A549 (cell line): ENCODE measurements around the gene HSPA4. TPM values are rescaled to one million over a fixed set of nuclear protein-coding genes. Genes with fewer than 3 reads are reported as not detected.
A peak's percentile ranks its signal among the peaks of the same experiment; 100 is the strongest.

Experiments used
- ATAC-seq, 2 experiments: fragments of 200-7000 bp in 1 of 2; fragments of >200 bp in 1 of 2; cut with Nextera tagmentation in 1 of 2; cut with Tn5 transposase in 1 of 2; 3 replicates each; pipeline versions ENCODE4 v1.8.0 to v1.9.1; 2018 to 2020; ENCODE audit warnings: mild to moderate bottlenecking in 1 of 2, moderate library complexity in 1 of 2
- CTCF ChIA-PET: fragments of 300-600 bp; sonication (Branson Sonifier 250); formaldehyde crosslinking; extraction: SDS; loops from one replicate; lab custom pipeline; 2021; ENCODE audit warnings: antibody characterized with exemption, inconsistent platforms; lab: Yijun Ruan, JAX
- POLR2A ChIA-PET: fragments of 350-600 bp; formaldehyde crosslinking; extraction: SDS; loops from one replicate; lab custom pipeline; 2021; ENCODE audit warnings: antibody characterized with exemption, inconsistent platforms; lab: Yijun Ruan, JAX
- DNase-seq, 2 experiments: peaks; one replicate each; pipeline versions ENCODE4 v3.0.0 to v3.0.0-alpha.2; 2011 to 2016; ENCODE audit warnings: low read depth in 1 of 2, low spot score in 1 of 2
- FAIRE-seq: peaks from 2 replicates; lab custom pipeline; 2011; peaks lifted over from hg19 to GRCh38; lab: Jason Lieb, UNC
- H3K27ac ChIP-seq, 2 experiments: fragments of >200 bp; sonication (Bioruptor Twin); formaldehyde crosslinking; 3 replicates each; pipeline ENCODE4 v1.5.1; 2016 to 2017
- H3K4me1 ChIP-seq: fragments of >200 bp; sonication (Bioruptor Twin); formaldehyde crosslinking; 3 replicates; pipeline ENCODE4 v1.6.1; 2016
- H3K4me2 ChIP-seq: fragments of >200 bp; sonication (Bioruptor Twin); formaldehyde crosslinking; 3 replicates; pipeline ENCODE4 v1.6.1; 2016
- H3K4me3 ChIP-seq: fragments of >200 bp; sonication (Bioruptor Twin); formaldehyde crosslinking; 3 replicates; pipeline ENCODE4 v1.5.1; 2016
- H3K9me3 ChIP-seq: fragments of >200 bp; sonication (Bioruptor Twin); formaldehyde crosslinking; 3 replicates; pipeline ENCODE4 v1.6.1; 2016
- CEBPB ChIP-seq, 2 experiments: fragments of >200 bp in 1 of 2; sonication (Bioruptor Twin) in 1 of 2; formaldehyde crosslinking in 1 of 2; IDR thresholded peaks; 2 replicates each; pipeline ENCODE4 v1.6.1; 2012 to 2016
- EHF ChIP-seq: fragments of 250-450 bp; sonication (Bioruptor Pico); IDR thresholded peaks from 2 replicates; pipeline ENCODE4 v1.5.0; 2020; ENCODE audit warnings: mild to moderate bottlenecking
- EHMT2 ChIP-seq: fragments of 200-600 bp; sonication (generic); IDR thresholded peaks from 2 replicates; pipeline ENCODE4 v1.6.1; 2016; ENCODE audit warnings: antibody characterized with exemption, low read depth, mild to moderate bottlenecking, moderate library complexity
- EP300 ChIP-seq, 2 experiments: fragments of >200 bp; sonication (Bioruptor Twin); formaldehyde crosslinking; IDR thresholded peaks; 2 replicates in 1 of 2; 3 replicates in 1 of 2; pipeline ENCODE4 v1.6.1; 2016 to 2017
- ESRRA ChIP-seq: fragments of 150-350 bp; IDR thresholded peaks from 2 replicates; pipeline ENCODE4 v1.6.1; 2014; ENCODE audit warnings: mild to moderate bottlenecking, low read length, borderline replicate concordance
- FOSB ChIP-seq: fragments of 250-450 bp; sonication (Bioruptor Pico); IDR thresholded peaks from 2 replicates; pipeline ENCODE4 v1.5.0; 2020; ENCODE audit warnings: mild to moderate bottlenecking, moderate library complexity
- FOSL2 ChIP-seq, 2 experiments: fragments of 450-650 bp in 1 of 2; fragments of >200 bp in 1 of 2; sonication (Bioruptor Twin) in 1 of 2; formaldehyde crosslinking; IDR thresholded peaks; 2 replicates each; pipeline versions ENCODE4 v1.5.0 to v1.6.1; 2016 to 2020; ENCODE audit warnings: mild to moderate bottlenecking in 1 of 2, moderate library complexity in 1 of 2
- FOXS1 ChIP-seq: fragments of 250-450 bp; sonication (Bioruptor Pico); IDR thresholded peaks from 2 replicates; pipeline ENCODE4 v1.5.0; 2020; ENCODE audit warnings: mild to moderate bottlenecking, moderate library complexity
- HEYL ChIP-seq: fragments of 250-450 bp; sonication (Bioruptor Pico); IDR thresholded peaks from 2 replicates; pipeline ENCODE4 v1.8.0; 2021; ENCODE audit warnings: mild to moderate bottlenecking, moderate library complexity
- HOXA7 ChIP-seq: fragments of 250-450 bp; sonication (Bioruptor Pico); IDR thresholded peaks from 2 replicates; pipeline ENCODE4 v1.5.0; 2020; ENCODE audit warnings: mild to moderate bottlenecking, moderate library complexity
- HOXB13 ChIP-seq: fragments of 250-450 bp; sonication (Bioruptor Pico); IDR thresholded peaks from 2 replicates; pipeline ENCODE4 v1.5.0; 2020; ENCODE audit warnings: low read depth, mild to moderate bottlenecking, moderate library complexity
- HOXB5 ChIP-seq: fragments of 250-450 bp; sonication (Bioruptor Pico); IDR thresholded peaks from 2 replicates; pipeline ENCODE4 v1.5.0; 2020; ENCODE audit warnings: mild to moderate bottlenecking, moderate library complexity
- JUN ChIP-seq, 2 experiments: fragments of >200 bp; sonication (Bioruptor Twin); formaldehyde crosslinking; IDR thresholded peaks; 2 replicates in 1 of 2; 3 replicates in 1 of 2; pipeline ENCODE4 v1.6.1; 2016 to 2017
- JUNB ChIP-seq: fragments of >200 bp; sonication (Bioruptor Twin); formaldehyde crosslinking; IDR thresholded peaks from 2 replicates; pipeline ENCODE4 v1.6.1; 2016
- KDM1A ChIP-seq: fragments of 200-600 bp; sonication (generic); IDR thresholded peaks from 2 replicates; pipeline ENCODE4 v1.6.1; 2016; ENCODE audit warnings: low read depth, mild to moderate bottlenecking
- KDM5A ChIP-seq: fragments of 200-600 bp; sonication (generic); IDR thresholded peaks from 2 replicates; pipeline ENCODE4 v1.6.1; 2016; ENCODE audit warnings: antibody characterized with exemption, mild to moderate bottlenecking
- PHF8 ChIP-seq: fragments of 200-600 bp; sonication (generic); IDR thresholded peaks from 2 replicates; pipeline ENCODE4 v1.6.1; 2016; ENCODE audit warnings: low read depth, mild to moderate bottlenecking, antibody characterized with exemption, moderate library complexity, borderline replicate concordance
- POLR2A ChIP-seq: IDR thresholded peaks from 2 replicates; pipeline ENCODE4 v1.6.1; 2012; ENCODE audit warnings: mild to moderate bottlenecking, low read length
- RAD21 ChIP-seq, 2 experiments: fragments of >200 bp in 1 of 2; sonication (Bioruptor Twin) in 1 of 2; formaldehyde crosslinking in 1 of 2; IDR thresholded peaks in 1 of 2; conservative IDR thresholded peaks in 1 of 2; 2 replicates in 1 of 2; 3 replicates in 1 of 2; pipeline ENCODE4 v1.6.1; 2012 to 2018; ENCODE audit warnings: inconsistent platforms in 1 of 2
- RFX5 ChIP-seq: fragments of 450-650 bp; IDR thresholded peaks from 2 replicates; pipeline ENCODE4 v1.7.1; 2014; ENCODE audit warnings: antibody characterized with exemption, mild to moderate bottlenecking, moderate library complexity
- RNF2 ChIP-seq: fragments of 200-600 bp; sonication (generic); IDR thresholded peaks from 2 replicates; pipeline ENCODE4 v1.6.1; 2016; ENCODE audit warnings: low read depth, mild to moderate bottlenecking, antibody characterized with exemption, moderate library complexity, borderline replicate concordance
- SMC3 ChIP-seq: fragments of >200 bp; sonication (Bioruptor Twin); formaldehyde crosslinking; IDR thresholded peaks from 3 replicates; pipeline ENCODE4 v1.6.1; 2018; ENCODE audit warnings: inconsistent platforms
- TFCP2L1 ChIP-seq: fragments of 250-450 bp; sonication (Bioruptor Pico); IDR thresholded peaks from 2 replicates; pipeline ENCODE4 v1.5.0; 2021; ENCODE audit warnings: mild to moderate bottlenecking
- ZFP36 ChIP-seq: fragments of 450-650 bp; IDR thresholded peaks from 2 replicates; pipeline ENCODE4 v1.6.1; 2014; ENCODE audit warnings: borderline replicate concordance; ENCODE audit not compliant: partially characterized antibody
- ZNF302 ChIP-seq: fragments of 250-450 bp; sonication (Bioruptor Pico); IDR thresholded peaks from 2 replicates; pipeline ENCODE4 v1.9.0; 2021; ENCODE audit warnings: inconsistent platforms, mild to moderate bottlenecking, moderate library complexity
- WGBS: methylation state at CpG from one replicate; pipeline ENCODE4 v1.1.6; 2017; ENCODE audit errors: missing lambda C conversion rate; 5-methylcytosine and 5-hydroxymethylcytosine counted together
- polyA plus RNA-seq, 4 experiments: library from polyadenylated mRNA; depleted of rRNA in 3 of 4; stranded (reverse); fragments of >200 nt; fragmentation: RNase III in 1 of 4; extraction: RNeasy Plus Mini Kit Qiagen cat#74134 plus additional on column Dnase treatment in 1 of 4; gene quantifications; 2 replicates in 3 of 4; 3 replicates in 1 of 4; pipeline ENCODE4 v1.2.3, GENCODE V29; 2011 to 2017
- TF ChIP-seq, protein P1 (sequence below): fragments of 450-650 bp; IDR thresholded peaks from 2 replicates; pipeline ENCODE4 v1.6.1; 2014; ENCODE audit warnings: antibody characterized with exemption
- TF ChIP-seq, protein P2 (sequence below): fragments of 150-350 bp; IDR thresholded peaks from 2 replicates; pipeline ENCODE4 v1.6.1; 2014; ENCODE audit warnings: low read depth, mild to moderate bottlenecking, low read length
- TF ChIP-seq, protein P3 (sequence below): IDR thresholded peaks from 2 replicates; pipeline ENCODE4 v1.6.1; 2012
- TF ChIP-seq, protein P4 (sequence below): fragments of 250-450 bp; sonication (Bioruptor Pico); IDR thresholded peaks from 2 replicates; pipeline ENCODE4 v1.5.0; 2021; ENCODE audit warnings: mild to moderate bottlenecking, moderate library complexity, borderline replicate concordance
- TF ChIP-seq, protein P5 (sequence below): IDR thresholded peaks from 2 replicates; pipeline ENCODE4 v1.6.1; 2012

The HSPA4 gene
- polyA plus RNA-seq, 2 of the 4 experiments (the other 2 are of a cell fraction): 160 to 166 TPM

DNA sequence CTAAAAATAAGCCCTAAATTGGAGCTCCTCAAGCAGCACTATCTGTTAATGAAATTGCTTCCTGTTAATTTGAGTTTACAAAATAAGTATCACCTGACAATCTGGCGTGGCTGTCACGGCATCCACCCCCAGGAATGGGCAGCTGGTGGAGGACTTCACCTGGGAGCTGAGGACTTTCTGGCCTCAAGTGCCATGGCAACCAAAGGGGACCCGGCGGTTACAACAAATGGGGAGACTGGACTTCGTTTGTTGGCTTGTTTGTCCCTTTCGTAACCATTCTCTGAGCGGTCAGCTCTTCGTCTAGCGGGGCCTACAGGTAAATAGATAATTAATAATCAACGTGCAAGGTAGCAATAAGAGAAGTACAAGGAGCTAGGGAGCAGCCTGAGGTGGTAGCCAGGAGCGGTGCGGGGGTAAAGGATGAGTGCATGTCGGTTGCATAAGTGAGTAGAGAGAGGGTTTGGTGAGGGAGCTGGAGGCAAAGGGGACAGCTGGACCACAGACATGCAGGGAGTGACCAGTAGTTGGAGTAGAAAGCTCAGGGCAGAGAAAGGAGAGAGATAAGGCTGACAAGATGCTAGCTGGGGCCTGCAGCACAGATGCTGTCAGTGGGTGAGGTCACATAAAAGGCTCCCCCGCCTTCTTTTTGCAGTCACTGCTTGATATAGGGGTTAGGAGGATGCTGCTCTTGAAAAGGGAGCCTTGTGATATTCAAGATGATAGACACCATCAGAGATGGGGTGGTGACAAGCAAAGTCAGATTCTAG lies 62.5 kb downstream of the HSPA4 start:
- DNase-seq (no peak), ATAC-seq (no peak), FAIRE-seq (no peak)
- Histone ChIP-seq H3K27ac (peak overlapping the region in 1 of 2 experiments; percentile 8; a peak in 1 of 6 replicates), H3K4me1 (peaks cover 8% of the 10 kb centered on the region; the same call in 1 of the 3 replicates), H3K4me2 (no peak overlapping the region), H3K4me3 (no peak overlapping the region), H3K9me3 (no peaks in the 10 kb centered on the region)
- POLR2A ChIA-PET: interaction anchor here (0.6 to 1.4 kb wide), 2 partner anchors 121 to 131 kb away, joined by 3 read pairs; no protein-coding TSS in a partner anchor
- TF ChIP-seq KDM5A (no peak), SMC3 (no peak), FOSL2 (IDR thresholded peaks at IDR 0.05) (no peak), FOSL2 (CRISPR knock-in tag; IDR thresholded peaks at IDR 0.05) (no peak), KDM1A (no peak), JUN (IDR thresholded peaks at IDR 0.05) (no peak), EHMT2 (no peak), HOXB13 (no peak), HOXB5 (CRISPR knock-in tag) (no peak), TFCP2L1 (no peak), RFX5 (no peak), FOXS1 (CRISPR knock-in tag) (no peak), ZNF302 (CRISPR knock-in tag) (no peak), CEBPB (IDR thresholded peaks at IDR 0.05) (no peak), RNF2 (no peak), POLR2A (no peak)
- TF ChIP-seq, protein P1, sequence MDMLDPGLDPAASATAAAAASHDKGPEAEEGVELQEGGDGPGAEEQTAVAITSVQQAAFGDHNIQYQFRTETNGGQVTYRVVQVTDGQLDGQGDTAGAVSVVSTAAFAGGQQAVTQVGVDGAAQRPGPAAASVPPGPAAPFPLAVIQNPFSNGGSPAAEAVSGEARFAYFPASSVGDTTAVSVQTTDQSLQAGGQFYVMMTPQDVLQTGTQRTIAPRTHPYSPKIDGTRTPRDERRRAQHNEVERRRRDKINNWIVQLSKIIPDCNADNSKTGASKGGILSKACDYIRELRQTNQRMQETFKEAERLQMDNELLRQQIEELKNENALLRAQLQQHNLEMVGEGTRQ: no peak
- TF ChIP-seq, protein P2, sequence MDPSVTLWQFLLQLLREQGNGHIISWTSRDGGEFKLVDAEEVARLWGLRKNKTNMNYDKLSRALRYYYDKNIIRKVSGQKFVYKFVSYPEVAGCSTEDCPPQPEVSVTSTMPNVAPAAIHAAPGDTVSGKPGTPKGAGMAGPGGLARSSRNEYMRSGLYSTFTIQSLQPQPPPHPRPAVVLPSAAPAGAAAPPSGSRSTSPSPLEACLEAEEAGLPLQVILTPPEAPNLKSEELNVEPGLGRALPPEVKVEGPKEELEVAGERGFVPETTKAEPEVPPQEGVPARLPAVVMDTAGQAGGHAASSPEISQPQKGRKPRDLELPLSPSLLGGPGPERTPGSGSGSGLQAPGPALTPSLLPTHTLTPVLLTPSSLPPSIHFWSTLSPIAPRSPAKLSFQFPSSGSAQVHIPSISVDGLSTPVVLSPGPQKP: no peak
- TF ChIP-seq, protein P3, sequence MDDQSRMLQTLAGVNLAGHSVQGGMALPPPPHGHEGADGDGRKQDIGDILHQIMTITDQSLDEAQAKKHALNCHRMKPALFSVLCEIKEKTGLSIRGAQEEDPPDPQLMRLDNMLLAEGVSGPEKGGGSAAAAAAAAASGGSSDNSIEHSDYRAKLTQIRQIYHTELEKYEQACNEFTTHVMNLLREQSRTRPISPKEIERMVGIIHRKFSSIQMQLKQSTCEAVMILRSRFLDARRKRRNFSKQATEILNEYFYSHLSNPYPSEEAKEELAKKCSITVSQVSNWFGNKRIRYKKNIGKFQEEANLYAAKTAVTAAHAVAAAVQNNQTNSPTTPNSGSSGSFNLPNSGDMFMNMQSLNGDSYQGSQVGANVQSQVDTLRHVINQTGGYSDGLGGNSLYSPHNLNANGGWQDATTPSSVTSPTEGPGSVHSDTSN: no peak
- 85% methylated on average over 14 of the region's 14 CpGs for WGBS
- CTCF ChIA-PET: interaction anchor here (1.2 to 12.7 kb wide), 9 partner anchors 10 to 755 kb away, joined by 3 to 302 read pairs (median 7); no protein-coding TSS in a partner anchor

DNA sequence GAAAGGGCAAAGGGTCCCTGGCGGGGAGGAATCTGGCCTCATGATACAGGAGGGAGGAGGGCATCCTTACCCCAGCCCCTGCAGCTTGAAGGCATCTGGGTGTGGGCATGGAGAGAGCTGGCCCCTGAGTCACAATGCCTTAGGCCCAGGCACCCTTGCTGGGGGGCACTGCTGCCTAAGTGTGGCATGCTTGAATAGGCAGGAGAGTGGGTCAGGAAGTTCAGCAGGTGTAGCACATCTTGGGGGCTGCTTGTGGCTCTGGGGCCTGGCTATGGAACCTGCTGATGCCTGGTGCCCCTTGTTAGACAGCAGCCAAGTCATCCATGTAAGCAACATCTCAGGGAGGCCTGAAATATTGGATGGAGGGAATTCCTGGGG lies 63.1 kb downstream of the HSPA4 start:
- ChIA-PET CTCF (interaction anchor here (1.9 to 12.7 kb wide), 3 partner anchors 11 to 173 kb away, joined by 7 to 302 read pairs (median 94); no protein-coding TSS in a partner anchor), POLR2A (interaction anchor here (0.6 to 1.4 kb wide), 2 partner anchors 121 to 131 kb away, joined by 3 read pairs; no protein-coding TSS in a partner anchor)
- no peak for FAIRE-seq

More for the DNA sequence above, 63.1 kb downstream of the HSPA4 start:
- DNase-seq (no peak), ATAC-seq (no peak)
- Histone ChIP-seq H3K4me1 (peaks cover 8% of the 10 kb centered on the region; the same call in 1 of the 3 replicates), H3K27ac (peak overlapping the region in 1 of 2 experiments; percentile 4; a peak in 1 of 6 replicates)
- 82% methylated on average over 1 of the region's 1 CpG for WGBS
- TF ChIP-seq, protein P4, sequence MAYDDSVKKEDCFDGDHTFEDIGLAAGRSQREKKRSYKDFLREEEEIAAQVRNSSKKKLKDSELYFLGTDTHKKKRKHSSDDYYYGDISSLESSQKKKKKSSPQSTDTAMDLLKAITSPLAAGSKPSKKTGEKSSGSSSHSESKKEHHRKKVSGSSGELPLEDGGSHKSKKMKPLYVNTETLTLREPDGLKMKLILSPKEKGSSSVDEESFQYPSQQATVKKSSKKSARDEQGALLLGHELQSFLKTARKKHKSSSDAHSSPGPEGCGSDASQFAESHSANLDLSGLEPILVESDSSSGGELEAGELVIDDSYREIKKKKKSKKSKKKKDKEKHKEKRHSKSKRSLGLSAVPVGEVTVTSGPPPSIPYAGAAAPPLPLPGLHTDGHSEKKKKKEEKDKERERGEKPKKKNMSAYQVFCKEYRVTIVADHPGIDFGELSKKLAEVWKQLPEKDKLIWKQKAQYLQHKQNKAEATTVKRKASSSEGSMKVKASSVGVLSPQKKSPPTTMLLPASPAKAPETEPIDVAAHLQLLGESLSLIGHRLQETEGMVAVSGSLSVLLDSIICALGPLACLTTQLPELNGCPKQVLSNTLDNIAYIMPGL (CRISPR knock-in tag): no peak
- TF ChIP-seq, protein P5, sequence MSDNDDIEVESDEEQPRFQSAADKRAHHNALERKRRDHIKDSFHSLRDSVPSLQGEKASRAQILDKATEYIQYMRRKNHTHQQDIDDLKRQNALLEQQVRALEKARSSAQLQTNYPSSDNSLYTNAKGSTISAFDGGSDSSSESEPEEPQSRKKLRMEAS: no peak
- no peak for TF ChIP-seq HOXB13
- TF ChIP-seq ZFP36: no peak
- TF ChIP-seq HOXA7: no peak
- TF ChIP-seq RNF2: no peak
- TF ChIP-seq JUNB: no peak
- no peak for TF ChIP-seq RAD21 (conservative IDR thresholded peaks at IDR 0.05 in 1 of 2, IDR thresholded peaks at IDR 0.05 in 1 of 2)
- TF ChIP-seq FOSB (CRISPR knock-in tag): no peak
- no peak for TF ChIP-seq EP300 (IDR thresholded peaks at IDR 0.05)
- TF ChIP-seq ZNF302 (CRISPR knock-in tag): no peak
- no peak for TF ChIP-seq RFX5
- no peak for TF ChIP-seq TFCP2L1
- no peak for TF ChIP-seq EHF (CRISPR knock-in tag)
- no peak for TF ChIP-seq POLR2A
- no peak for TF ChIP-seq PHF8
- TF ChIP-seq ESRRA: no peak
- no peak for TF ChIP-seq HEYL (CRISPR knock-in tag)
- TF ChIP-seq FOSL2 (IDR thresholded peaks at IDR 0.05): no peak
- TF ChIP-seq FOSL2 (CRISPR knock-in tag; IDR thresholded peaks at IDR 0.05): no peak
- TF ChIP-seq, all 56 proteins: peak for 0
- no peak overlapping the region for H3K4me2 ChIP-seq
- no peaks in the 10 kb centered on the region for H3K9me3 ChIP-seq
- no peak overlapping the region for H3K4me3 ChIP-seq
